ENCODE data around the gene ATAD3C. TPM values are rescaled to one million over a fixed set of nuclear protein-coding genes. Genes with fewer than 3 reads are reported as not detected.

ATAD3C gene
- total RNA-seq, 1 donor, result under 0.01 TPM

GRCh38 chr1:1434131-1434823, 15.2 kb upstream of the ATAD3C start:
- no peak for DNase-seq (ENCODE audit: low read depth)
- TF ChIP-seq CTCF (IDR thresholded peaks at IDR 0.05; ENCODE audit: insufficient read depth, low read length), result no peak

GRCh38 chr1:1434824-1435105, 14.7 kb upstream of the ATAD3C start:
- no peak for DNase-seq (ENCODE audit: low read depth)
- H3K4me3 ChIP-seq (ENCODE audit: low read depth, low read length), result no peak overlapping the region
- no peak for TF ChIP-seq CTCF (IDR thresholded peaks at IDR 0.05; ENCODE audit: insufficient read depth, low read length)

More at GRCh38 chr1:1434131-1434823, 15.2 kb upstream of the ATAD3C start:
- no peak overlapping the region for H3K4me3 ChIP-seq (ENCODE audit: low read depth, low read length)

GRCh38 chr1:1435106-1435903, 14.2 kb upstream of the ATAD3C start, which contains the start of gene VWA1:
VWA1 (plus strand) TSS chr1:1435690; CDS start chr1:1435749, 59 bp downstream.
- DNase-seq (ENCODE audit: low read depth), result peak; percentile 46
- peak; percentile 5 for TF ChIP-seq CTCF (IDR thresholded peaks at IDR 0.05; ENCODE audit: insufficient read depth, low read length)
- H3K4me3 ChIP-seq (ENCODE audit: low read depth, low read length), result peak within 1 kb of the TSS; percentile 58

GRCh38 chr1:1435911-1436629, 13.4 kb upstream of the ATAD3C start:
- DNase-seq (ENCODE audit: low read depth), result no peak
- H3K4me3 ChIP-seq (ENCODE audit: low read depth, low read length), result peak overlapping the region; percentile 50
- no peak for TF ChIP-seq CTCF (IDR thresholded peaks at IDR 0.05; ENCODE audit: insufficient read depth, low read length)

GRCh38 chr1:1436630-1437032, 12.9 kb upstream of the ATAD3C start:
- no peak for TF ChIP-seq CTCF (IDR thresholded peaks at IDR 0.05; ENCODE audit: insufficient read depth, low read length)
- H3K4me3 ChIP-seq (ENCODE audit: low read depth, low read length), result no peak overlapping the region
- no peak for DNase-seq (ENCODE audit: low read depth)

GRCh38 chr1:1437033-1437903, 12.2 kb upstream of the ATAD3C start:
- TF ChIP-seq CTCF (IDR thresholded peaks at IDR 0.05; ENCODE audit: insufficient read depth, low read length), result no peak
- DNase-seq (ENCODE audit: low read depth), result no peak
- no peak overlapping the region for H3K4me3 ChIP-seq (ENCODE audit: low read depth, low read length)

All from fibroblast of the aortic adventitia (primary cell).